Naive B cell (primary cell): ENCODE measurements around the gene PACC1. TPM values are rescaled to one million over a fixed set of nuclear protein-coding genes. Genes with fewer than 3 reads are reported as not detected.

Source experiments
- ATAC-seq, 2 donors: fragments of 150-1000 bp; cut with Tn5 transposase; 2 replicates each; pipeline ENCODE4 v1.10.0; 2021; ENCODE audit warnings: low read depth in 2 of 2, mild to moderate bottlenecking in 2 of 2, moderate library complexity in 2 of 2
- DNase-seq: peaks from one replicate; pipeline ENCODE4 v3.0.0; 2022
- H3K27ac Mint-ChIP-seq, 6 donors: one replicate each; pipeline ENCODE4 v1.8.0; 2020 to 2022; ENCODE audit warnings: mild to moderate bottlenecking in 6 of 6, mixed read lengths in 6 of 6, moderate library complexity in 5 of 6, inconsistent platforms in 2 of 6
- H3K27me3 Mint-ChIP-seq, 3 donors: one replicate each; pipeline ENCODE4 v1.8.0; 2021 to 2022; ENCODE audit warnings: mixed read lengths in 3 of 3, mild to moderate bottlenecking in 1 of 3
- H3K36me3 Mint-ChIP-seq, 2 donors: one replicate each; pipeline ENCODE4 v1.8.0; 2020 to 2022; ENCODE audit warnings: mixed read lengths in 2 of 2, inconsistent platforms in 1 of 2, mild to moderate bottlenecking in 1 of 2
- H3K4me1 Mint-ChIP-seq, 3 donors: one replicate each; pipeline ENCODE4 v1.8.0; 2020 to 2022; ENCODE audit warnings: mixed read lengths in 3 of 3, inconsistent platforms in 1 of 3, mild to moderate bottlenecking in 1 of 3, moderate library complexity in 1 of 3
- H3K4me3 Mint-ChIP-seq, 8 donors: one replicate each; pipeline ENCODE4 v1.8.0; 2020 to 2022; ENCODE audit warnings: mild to moderate bottlenecking in 8 of 8, mixed read lengths in 8 of 8, moderate library complexity in 8 of 8, inconsistent platforms in 2 of 8
- H3K9me3 Mint-ChIP-seq, 7 donors: one replicate each; pipeline ENCODE4 v1.8.0; 2020 to 2022; ENCODE audit warnings: mixed read lengths in 7 of 7, mild to moderate bottlenecking in 5 of 7, inconsistent platforms in 2 of 7, moderate library complexity in 1 of 7
- polyA plus RNA-seq, 6 donors: library from polyadenylated mRNA; unstranded; fragments of 300-500 nt; fragmentation: Illumina TruSeq; gene quantifications; one replicate each; pipeline ENCODE4 v1.2.3, GENCODE V29; 2021; ENCODE audit warnings: low read depth in 6 of 6

The PACC1 gene
- polyA plus RNA-seq, 6 donors from 2014 or later = 14.1 to 20.8 (median 18.7) TPM

DNA sequence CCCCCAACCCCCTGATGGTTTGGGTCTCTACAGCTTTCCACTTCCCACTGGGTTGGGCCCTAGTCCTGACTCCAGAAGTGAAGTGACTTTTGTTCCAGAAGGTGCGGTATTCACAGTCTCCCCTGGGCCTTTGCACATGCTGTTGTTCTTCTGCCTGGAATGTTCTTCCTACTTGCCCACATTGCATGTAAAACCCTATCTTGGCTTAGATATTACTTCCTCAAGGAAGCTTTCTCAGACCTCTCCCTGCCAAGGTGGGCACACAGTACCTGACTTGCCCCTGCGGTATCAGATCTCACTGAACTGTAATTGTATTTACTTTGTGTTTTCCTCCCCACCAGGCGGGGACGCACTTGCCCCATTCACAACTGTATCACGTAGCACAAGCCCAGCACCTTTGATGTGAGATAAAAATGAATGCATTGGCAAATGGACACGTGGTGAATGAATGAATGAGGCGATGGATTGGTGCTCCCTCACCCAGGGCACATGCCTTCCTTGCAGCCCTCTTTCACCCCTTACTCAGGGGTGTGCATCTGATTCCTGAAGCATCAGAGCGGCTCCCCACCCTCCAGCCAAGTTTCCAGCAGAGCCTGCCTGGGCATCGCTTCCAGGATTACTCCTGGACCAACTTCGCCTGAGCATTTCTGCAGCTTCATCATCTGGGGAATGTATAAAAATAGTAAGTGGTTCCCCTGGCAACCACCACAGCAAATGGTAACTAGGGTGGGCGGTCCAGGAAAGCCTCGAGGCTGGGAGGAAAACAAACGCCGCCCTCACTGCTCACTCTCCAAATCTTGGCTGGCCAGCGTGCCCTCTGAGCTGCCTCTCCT lies 37.9 kb upstream of the PACC1 start:
- Mint-ChIP-seq H3K36me3 (no peaks in the 10 kb centered on the region), H3K4me1 (peaks cover 3 to 7% (median 6%) of the 10 kb centered on the region in 3 donors), H3K27ac (peak overlapping the region in 1 of 6 donors; percentile 63), H3K4me3 (peak overlapping the region in 2 of 8 donors; percentile 54 to 65), H3K9me3 (no peaks in the 10 kb centered on the region), H3K27me3 (no peaks in the 10 kb centered on the region)
- DNase-seq (no peak), ATAC-seq (no peak)

DNA sequence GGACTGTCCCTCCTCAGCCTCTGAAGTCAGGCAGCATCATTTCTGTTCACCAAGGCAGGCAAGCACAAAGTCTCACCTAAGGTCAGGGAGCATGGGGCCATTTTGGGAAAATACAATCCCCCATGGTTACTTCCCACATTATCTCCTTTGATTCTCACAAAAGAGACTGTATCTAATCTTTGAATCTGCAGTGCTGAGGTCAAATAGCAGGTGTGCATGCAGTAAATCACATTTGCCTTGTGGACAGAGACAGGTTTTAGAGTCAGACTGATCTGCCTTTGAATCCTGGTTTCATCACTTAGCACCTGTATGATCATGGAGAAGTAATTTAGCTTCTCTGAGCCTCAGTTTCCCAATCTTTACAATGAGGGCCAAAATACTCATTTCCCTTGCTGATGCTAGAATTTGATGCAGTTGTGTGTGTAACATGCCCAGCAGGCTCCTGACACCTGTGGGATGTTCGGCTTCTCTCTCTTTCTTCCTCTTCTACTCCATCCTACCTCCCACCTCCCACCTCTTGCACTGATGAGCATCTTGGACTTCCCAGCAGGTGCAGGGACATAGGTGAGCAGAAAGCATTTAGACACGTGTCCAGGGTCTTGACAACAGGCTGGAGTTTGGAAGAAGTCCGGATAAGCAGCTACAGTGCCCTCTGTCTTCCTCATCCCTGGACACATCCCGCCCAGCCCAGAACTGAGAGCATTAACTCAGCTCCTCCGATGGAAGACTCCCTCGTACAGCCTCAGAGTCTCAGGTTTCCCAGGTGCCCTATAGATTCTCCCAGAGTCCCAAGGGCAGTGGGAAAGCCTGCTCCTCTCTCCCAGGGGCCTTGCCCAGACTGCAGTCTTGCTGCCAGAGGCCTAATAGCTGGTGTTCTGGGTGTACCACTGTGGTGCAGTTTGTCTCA lies 37.0 kb upstream of the PACC1 start:
- H3K9me3 Mint-ChIP-seq = no peaks in the 10 kb centered on the region
- H3K4me1 Mint-ChIP-seq = peaks cover 3 to 7% (median 6%) of the 10 kb centered on the region in 3 donors
- no peaks in the 10 kb centered on the region for H3K36me3 Mint-ChIP-seq
- H3K4me3 Mint-ChIP-seq = no peak overlapping the region
- H3K27ac Mint-ChIP-seq = peak overlapping the region in 2 of 6 donors; percentile 17 to 28
- no peaks in the 10 kb centered on the region for H3K27me3 Mint-ChIP-seq
- ATAC-seq = no peak
- DNase-seq = no peak

DNA sequence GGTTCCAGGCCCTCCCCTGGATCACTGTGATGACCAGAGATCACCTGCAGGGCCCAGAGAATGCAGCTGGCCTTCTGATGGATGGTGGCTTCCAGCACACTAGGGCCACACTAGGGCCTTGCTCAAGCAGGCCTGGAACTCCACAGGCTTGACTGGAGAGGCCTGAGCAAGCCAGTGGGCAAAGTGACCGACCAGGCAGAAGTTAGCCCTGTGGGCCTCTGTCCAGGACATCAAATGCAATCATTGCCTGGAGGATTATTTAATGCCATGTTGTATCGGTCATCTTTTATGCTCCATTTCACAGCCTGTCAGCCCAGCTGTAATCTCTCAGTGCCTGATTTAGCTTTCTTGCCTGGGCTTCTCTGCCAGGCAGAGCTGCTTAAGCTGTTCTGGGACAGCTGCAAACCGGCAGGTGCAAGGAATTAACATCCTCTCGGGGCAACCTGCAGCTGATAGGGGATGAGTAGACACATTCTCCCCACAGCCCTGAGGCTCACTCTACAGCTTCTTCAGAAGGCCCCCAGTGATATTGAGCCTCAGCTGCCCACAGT lies 35.7 kb upstream of the PACC1 start:
- peaks cover 0 to 6% (median 3%) of the 10 kb centered on the region in 3 donors for H3K4me1 Mint-ChIP-seq
- no peak for ATAC-seq
- H3K36me3 Mint-ChIP-seq = no peaks in the 10 kb centered on the region
- peak overlapping the region in 1 of 6 donors; percentile 44 for H3K27ac Mint-ChIP-seq
- H3K9me3 Mint-ChIP-seq = no peaks in the 10 kb centered on the region
- H3K27me3 Mint-ChIP-seq = no peaks in the 10 kb centered on the region
- H3K4me3 Mint-ChIP-seq = no peak overlapping the region
- DNase-seq = no peak

DNA sequence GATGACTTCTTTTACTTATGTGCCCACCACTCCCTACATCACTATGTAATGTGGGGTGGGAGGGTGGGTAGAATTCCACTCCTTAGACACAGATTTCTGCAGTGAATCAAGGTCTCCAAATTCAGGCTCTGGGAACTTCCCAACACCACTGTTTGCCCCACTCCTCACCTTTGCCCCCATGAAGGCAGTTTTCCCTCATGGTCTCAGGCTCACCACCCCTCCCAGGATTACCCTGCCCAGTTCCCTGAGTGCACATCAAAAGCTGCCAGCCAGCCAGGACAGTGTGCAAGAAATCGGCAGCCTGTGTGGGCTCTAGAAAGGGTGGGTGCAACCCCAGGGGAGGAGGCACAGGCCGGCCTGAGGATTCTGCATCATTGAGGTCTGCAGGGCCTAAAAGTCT lies 32.8 kb upstream of the PACC1 start:
- H3K36me3 Mint-ChIP-seq = no peaks in the 10 kb centered on the region
- no peak overlapping the region for H3K27ac Mint-ChIP-seq
- no peaks in the 10 kb centered on the region for H3K27me3 Mint-ChIP-seq
- DNase-seq (no peak), ATAC-seq (no peak)
- H3K4me3 Mint-ChIP-seq = no peak overlapping the region
- H3K9me3 Mint-ChIP-seq = no peaks in the 10 kb centered on the region
- peaks cover 0 to 2% (median 0%) of the 10 kb centered on the region in 3 donors for H3K4me1 Mint-ChIP-seq

DNA sequence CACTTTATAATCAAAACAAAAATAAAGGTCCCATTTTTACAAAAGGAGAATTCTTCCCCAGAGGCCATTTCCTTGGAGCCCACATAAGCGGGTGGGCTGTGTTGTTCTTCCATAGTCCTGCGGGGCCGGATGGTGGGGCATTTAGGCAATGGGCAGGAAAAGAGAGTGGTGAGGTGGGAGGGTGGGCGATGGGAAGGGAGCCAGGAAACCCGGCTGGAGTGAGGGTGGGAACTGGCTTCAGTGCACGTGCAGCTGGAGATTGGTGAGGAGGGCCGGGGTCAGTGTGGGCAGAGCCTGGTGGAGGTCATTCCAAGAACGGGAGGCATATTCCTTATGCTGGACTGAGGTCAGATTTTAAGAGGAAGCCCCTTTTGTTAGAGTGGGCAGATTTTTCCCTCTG lies 31.6 kb upstream of the PACC1 start:
- ATAC-seq (no peak), DNase-seq (no peak)
- Mint-ChIP-seq H3K27ac (no peak overlapping the region), H3K36me3 (no peaks in the 10 kb centered on the region), H3K27me3 (no peaks in the 10 kb centered on the region), H3K9me3 (no peaks in the 10 kb centered on the region), H3K4me3 (no peak overlapping the region), H3K4me1 (peaks cover 0 to 3% (median 0%) of the 10 kb centered on the region in 3 donors)

DNA sequence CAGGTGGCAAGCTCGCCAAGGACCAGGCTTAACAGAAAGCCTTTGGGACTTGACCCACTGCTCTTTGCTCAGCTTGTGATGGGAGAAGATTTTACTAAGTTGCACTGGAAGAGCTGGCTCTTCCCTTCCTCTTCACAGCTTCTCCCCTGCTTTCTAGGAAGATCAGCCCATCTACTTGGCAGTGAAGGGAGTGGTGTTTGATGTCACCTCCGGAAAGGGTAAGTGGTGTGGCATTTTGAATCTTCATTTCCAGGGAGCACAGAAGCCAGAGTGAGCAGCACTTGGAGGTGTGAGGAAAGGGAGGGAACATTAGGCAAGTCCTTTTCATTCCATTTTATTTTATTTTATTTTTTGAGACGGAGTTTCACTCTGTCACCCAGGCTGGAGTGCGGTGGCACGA lies 27.7 kb upstream of the PACC1 start:
- Mint-ChIP-seq H3K27ac (no peak overlapping the region), H3K4me1 (peaks cover 5 to 13% (median 7%) of the 10 kb centered on the region in 3 donors), H3K9me3 (no peaks in the 10 kb centered on the region), H3K27me3 (no peaks in the 10 kb centered on the region), H3K4me3 (no peak overlapping the region), H3K36me3 (no peaks in the 10 kb centered on the region)
- DNase-seq (no peak), ATAC-seq (no peak)

DNA sequence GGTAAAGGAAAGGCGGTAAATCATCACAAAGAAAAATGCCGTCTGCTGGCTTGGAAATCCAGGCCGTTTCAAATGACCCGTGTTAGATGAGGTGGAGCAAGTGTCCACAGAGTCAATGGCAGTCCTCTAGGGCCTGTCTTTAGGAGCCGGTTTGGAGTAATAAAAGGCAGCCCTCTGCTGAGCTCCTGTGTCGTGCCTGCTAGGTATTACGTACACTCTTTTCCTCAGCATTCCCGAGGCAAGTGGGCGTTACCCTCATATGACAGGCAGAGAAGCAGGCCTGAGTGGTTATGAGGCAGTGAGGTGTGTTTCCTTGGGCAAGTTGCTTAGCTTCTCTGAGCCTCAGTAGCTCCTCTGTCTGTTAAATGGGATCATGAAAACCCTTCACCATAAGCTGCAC lies 25.7 kb upstream of the PACC1 start:
- Mint-ChIP-seq H3K27me3 (no peaks in the 10 kb centered on the region), H3K36me3 (no peaks in the 10 kb centered on the region), H3K27ac (peak overlapping the region in 1 of 6 donors; percentile 78), H3K9me3 (no peaks in the 10 kb centered on the region), H3K4me3 (no peak overlapping the region), H3K4me1 (peaks cover 5 to 13% (median 7%) of the 10 kb centered on the region in 3 donors)
- DNase-seq = no peak
- no peak for ATAC-seq

DNA sequence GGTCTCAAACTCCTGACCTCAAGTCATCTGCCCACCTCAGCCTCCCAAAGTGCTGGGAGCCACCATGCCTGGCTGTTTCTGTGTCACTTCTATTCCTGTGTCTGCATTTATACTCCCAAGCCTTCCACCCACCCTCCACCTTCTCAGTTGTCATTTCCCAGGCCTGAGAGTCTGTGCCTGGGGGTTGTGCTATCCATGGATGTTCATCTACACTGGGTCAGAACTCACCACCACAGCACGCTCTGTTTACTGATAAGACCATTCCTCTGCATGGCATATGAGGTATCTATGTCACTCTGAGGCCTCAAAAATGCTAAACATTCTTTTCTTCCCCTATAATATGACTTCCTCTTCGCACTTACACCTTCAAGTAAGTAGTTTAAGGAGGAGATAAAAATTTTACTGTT lies 24.1 kb upstream of the PACC1 start:
- DNase-seq (no peak), ATAC-seq (no peak)
- Mint-ChIP-seq H3K27me3 (no peaks in the 10 kb centered on the region), H3K4me1 (peaks cover 14 to 22% (median 15%) of the 10 kb centered on the region in 3 donors), H3K27ac (peak overlapping the region in 1 of 6 donors; percentile 58), H3K4me3 (no peak overlapping the region), H3K36me3 (no peaks in the 10 kb centered on the region), H3K9me3 (no peaks in the 10 kb centered on the region)

DNA sequence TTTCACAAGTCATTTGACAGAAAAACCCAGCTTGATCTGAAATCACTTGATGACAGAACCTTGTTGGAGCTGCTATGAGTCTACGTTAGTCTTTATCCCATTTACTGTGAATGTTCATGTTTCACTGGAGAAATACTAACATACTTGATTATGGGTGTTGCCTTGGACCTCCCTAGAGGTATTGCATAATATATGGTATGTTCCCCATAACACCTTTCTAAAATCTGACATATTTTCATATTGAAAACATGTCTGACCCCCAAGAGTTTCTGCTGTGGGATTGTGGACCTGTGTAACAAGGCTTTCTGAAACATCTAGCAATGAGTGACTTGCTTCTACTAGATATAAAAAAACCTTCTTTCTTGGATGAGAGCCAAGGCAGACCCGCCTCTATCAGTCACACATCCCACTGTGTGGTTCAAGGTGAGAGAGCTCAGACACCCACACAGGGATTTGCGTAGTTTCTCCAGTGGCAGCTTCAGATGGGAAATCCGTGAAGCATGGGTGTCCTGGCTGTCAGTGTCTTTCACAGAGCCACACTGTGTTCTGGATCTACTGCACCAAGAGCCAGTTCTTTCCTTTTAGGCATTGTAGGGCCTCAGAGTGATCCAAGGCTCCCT lies 22.6 kb upstream of the PACC1 start:
- Mint-ChIP-seq H3K27ac (peak overlapping the region in 1 of 6 donors; percentile 47), H3K27me3 (no peaks in the 10 kb centered on the region), H3K4me3 (no peak overlapping the region), H3K9me3 (no peaks in the 10 kb centered on the region), H3K4me1 (peaks cover 20 to 30% (median 23%) of the 10 kb centered on the region in 3 donors), H3K36me3 (no peaks in the 10 kb centered on the region)
- no peak for DNase-seq
- no peak for ATAC-seq

DNA sequence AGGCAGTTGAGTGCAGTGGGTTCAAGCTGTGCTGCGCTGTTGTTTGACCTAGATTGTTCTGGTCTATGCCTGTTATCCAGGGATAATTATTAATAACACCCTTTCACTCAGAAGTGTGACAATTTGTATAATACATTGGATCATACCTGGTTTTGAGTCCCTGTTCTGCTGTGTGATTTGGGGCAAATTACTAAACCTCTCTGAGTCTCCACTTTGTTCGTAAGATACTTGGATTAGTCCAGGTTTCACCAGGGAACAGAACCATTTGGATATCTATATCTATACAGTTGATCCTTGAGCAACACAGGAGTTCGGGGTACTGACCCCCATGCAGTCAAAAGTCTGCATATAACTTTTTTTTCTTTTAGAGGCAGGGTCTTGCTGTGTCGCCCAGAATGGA lies 20.3 kb upstream of the PACC1 start:
- ATAC-seq = no peak
- Mint-ChIP-seq H3K4me1 (peaks cover 17 to 33% (median 27%) of the 10 kb centered on the region in 3 donors), H3K4me3 (peak overlapping the region in 2 of 8 donors; percentile 9 to 80), H3K27me3 (no peaks in the 10 kb centered on the region), H3K36me3 (no peaks in the 10 kb centered on the region), H3K9me3 (no peaks in the 10 kb centered on the region), H3K27ac (no peak overlapping the region)
- no peak for DNase-seq

DNA sequence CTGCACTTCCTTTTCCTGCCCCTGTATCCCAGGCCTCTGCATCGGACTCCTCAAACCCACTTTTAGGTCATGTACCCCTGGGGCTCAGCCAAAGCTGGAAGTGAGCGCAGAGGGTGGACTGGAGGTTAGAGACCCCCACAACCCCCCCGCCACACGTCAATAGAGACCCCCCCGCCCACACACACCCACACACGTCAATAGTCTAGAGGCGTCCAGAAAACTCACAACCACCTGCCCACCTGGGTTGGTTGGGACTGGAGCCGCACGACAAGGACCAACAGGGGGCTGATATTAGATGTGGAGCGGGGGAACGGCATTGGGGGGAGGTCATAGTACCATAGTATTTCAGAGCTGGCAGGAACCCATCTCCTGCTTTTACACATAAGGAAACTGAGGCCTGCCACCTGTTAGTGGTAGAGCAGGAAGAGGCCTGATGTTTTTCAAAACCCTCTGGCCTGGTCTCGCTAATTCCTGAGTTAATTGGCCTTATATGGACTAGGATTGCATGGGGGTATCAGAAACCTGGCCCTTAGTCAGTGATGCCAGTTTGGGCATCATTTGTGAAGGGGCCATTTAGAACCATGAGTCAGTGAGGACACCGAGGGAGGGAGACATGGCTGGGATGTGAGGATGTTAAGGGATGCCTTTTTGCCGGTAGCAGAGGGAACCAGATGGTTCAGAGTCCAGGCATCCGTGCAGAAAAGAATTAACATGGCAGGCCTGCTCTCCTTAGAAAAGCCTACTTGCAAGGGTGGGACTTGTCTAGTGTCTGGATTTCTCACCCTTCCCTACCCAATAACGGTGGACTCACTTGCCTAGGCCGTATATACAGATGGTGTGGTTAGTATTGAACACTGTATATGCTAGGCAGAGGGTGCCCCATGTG lies 19.1 kb upstream of the PACC1 start:
- H3K36me3 Mint-ChIP-seq = no peaks in the 10 kb centered on the region
- H3K4me1 Mint-ChIP-seq = peaks cover 17 to 31% (median 24%) of the 10 kb centered on the region in 3 donors
- ATAC-seq (no peak), DNase-seq (no peak)
- H3K27ac Mint-ChIP-seq = peak overlapping the region in 5 of 6 donors; percentile 24 to 78 (median 54)
- H3K4me3 Mint-ChIP-seq = peak overlapping the region; percentile 71 to 89 (median 81)
- no peaks in the 10 kb centered on the region for H3K27me3 Mint-ChIP-seq
- H3K9me3 Mint-ChIP-seq = no peaks in the 10 kb centered on the region
